ENCODE data around the gene BNIP1. TPM values are rescaled to one million over a fixed set of nuclear protein-coding genes. Genes with fewer than 3 reads are reported as not detected.
A peak's percentile ranks its signal among the peaks of the same experiment; 100 is the strongest.

Gene BNIP1
- total RNA-seq, 3 donors from 2014 or later: 10.9 to 12.4 (median 11.4) TPM

DNA sequence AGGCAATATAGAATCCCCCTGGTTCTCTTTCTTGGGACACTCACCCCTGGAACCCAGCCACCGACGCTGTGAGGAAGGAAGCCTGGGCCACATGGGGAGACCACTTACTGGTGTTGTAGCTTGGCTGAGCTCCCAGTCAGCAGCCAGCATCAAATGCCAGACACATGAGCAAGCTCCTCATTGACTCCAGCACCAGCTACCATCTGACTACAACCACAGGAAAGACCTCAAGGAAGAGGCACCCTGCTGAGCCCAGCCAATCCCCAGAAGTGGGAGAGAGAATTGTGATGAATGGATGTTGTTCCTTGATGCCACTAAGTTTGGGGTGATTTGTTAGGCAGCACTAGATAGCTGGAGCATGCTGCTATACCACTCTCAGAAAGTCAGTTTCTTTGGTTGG lies 36.0 kb downstream of the BNIP1 start:
- TF ChIP-seq, protein P1, sequence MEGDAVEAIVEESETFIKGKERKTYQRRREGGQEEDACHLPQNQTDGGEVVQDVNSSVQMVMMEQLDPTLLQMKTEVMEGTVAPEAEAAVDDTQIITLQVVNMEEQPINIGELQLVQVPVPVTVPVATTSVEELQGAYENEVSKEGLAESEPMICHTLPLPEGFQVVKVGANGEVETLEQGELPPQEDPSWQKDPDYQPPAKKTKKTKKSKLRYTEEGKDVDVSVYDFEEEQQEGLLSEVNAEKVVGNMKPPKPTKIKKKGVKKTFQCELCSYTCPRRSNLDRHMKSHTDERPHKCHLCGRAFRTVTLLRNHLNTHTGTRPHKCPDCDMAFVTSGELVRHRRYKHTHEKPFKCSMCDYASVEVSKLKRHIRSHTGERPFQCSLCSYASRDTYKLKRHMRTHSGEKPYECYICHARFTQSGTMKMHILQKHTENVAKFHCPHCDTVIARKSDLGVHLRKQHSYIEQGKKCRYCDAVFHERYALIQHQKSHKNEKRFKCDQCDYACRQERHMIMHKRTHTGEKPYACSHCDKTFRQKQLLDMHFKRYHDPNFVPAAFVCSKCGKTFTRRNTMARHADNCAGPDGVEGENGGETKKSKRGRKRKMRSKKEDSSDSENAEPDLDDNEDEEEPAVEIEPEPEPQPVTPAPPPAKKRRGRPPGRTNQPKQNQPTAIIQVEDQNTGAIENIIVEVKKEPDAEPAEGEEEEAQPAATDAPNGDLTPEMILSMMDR (IDR thresholded peaks at IDR 0.05): no peak
- ATAC-seq (no peak), DNase-seq (no peak)
- Histone ChIP-seq H3K4me3 (no peak overlapping the region), H3K9me3 (no peaks in the 10 kb centered on the region), H3K4me1 (ENCODE audit: low read depth) (no peaks in the 10 kb centered on the region), H3K36me3 (ENCODE audit: low read depth) (no peaks in the 10 kb centered on the region)
- intact Hi-C loops (cut with DNase I, micrococcal nuclease): no loop called here

DNA sequence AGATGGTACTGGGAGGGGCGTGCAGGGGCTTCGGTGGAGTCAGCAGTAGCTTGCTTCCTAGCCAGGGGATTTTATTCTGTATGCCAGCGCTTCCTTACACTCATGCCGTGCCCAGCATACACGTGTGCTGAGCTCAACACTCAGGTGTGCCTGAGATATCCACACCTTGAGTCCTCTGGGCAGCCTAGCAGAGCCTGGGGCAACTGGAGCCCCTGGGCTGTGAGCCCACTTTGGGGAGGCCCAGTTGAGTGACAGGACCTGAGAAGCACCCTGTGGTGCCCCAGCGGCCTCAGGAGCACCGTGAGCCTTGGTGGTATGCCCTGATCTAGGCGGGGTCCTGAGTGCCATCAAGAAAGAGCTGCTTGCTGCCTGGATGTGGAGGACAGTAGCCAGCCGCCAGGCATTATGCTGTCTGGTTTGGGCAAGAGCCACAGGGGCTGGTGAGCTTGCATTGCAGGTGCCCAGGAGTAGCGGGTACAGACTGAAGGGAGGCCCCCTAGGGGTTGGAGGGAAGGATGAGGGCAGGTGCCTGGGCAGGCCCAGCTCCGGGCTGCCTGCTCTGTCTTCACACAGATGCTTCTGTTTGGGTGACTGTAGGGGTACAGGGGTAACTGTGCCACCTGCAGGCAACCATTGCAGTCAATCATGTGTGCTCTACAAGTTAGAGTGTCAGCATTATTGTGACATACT lies 42.9 kb downstream of the BNIP1 start:
- Histone ChIP-seq H3K36me3 (ENCODE audit: low read depth) (no peaks in the 10 kb centered on the region), H3K9me3 (no peaks in the 10 kb centered on the region), H3K4me1 (ENCODE audit: low read depth) (no peaks in the 10 kb centered on the region), H3K4me3 (no peak overlapping the region)
- peak; percentile 19 for ATAC-seq
- TF ChIP-seq, protein P1 (IDR thresholded peaks at IDR 0.05): no peak
- no peak for DNase-seq
- intact Hi-C loops (cut with DNase I, micrococcal nuclease): no loop called here

DNA sequence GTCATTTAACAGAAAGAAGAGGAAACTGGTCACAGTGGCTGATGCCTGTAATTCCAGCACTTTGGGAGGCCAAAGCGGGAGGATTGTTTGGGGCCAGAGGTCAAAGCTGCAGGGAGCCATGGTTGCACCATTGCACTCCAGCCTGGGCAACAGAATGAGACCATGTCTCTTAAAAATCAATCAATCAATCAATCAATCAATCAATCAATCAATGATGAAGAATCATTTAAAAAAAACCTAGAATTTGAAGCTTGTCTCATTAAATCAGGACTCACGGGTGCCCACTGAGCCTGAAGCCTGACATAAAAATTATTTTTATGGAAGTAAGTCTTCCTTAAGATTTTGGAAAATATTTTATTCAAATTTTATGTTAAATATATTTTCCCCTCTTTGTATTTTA lies 43.9 kb downstream of the BNIP1 start:
- H3K36me3 ChIP-seq (ENCODE audit: low read depth): no peaks in the 10 kb centered on the region

DNA sequence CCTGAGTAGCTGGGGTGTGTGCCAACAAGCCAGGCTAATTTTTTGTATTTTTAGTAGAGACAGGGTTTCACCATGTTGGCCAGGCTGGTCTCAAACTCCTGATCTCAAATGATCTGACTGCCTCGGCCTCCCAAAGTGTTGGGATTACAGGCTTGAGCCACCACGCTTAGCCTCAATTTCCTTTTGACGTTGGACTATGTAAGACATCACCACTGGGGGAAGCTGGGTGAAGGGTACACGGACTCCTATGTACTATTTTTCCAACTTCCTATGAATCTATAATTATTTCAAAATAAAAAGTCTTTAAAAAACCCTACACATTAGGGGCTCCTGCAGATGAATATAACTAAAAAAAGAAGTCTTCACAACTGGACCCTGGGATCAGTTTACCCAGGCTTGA lies 46.7 kb downstream of the BNIP1 start:
- TF ChIP-seq, protein P1 (IDR thresholded peaks at IDR 0.05): no peak
- DNase-seq (no peak), ATAC-seq (no peak)
- Histone ChIP-seq H3K4me1 (ENCODE audit: low read depth) (no peaks in the 10 kb centered on the region), H3K9me3 (no peaks in the 10 kb centered on the region), H3K36me3 (ENCODE audit: low read depth) (no peaks in the 10 kb centered on the region), H3K4me3 (no peak overlapping the region)
- intact Hi-C loops (cut with DNase I, micrococcal nuclease): no loop called here

More for the DNA sequence above, 43.9 kb downstream of the BNIP1 start:
- Histone ChIP-seq H3K9me3 (no peaks in the 10 kb centered on the region), H3K4me3 (no peak overlapping the region), H3K4me1 (ENCODE audit: low read depth) (no peaks in the 10 kb centered on the region)
- TF ChIP-seq, protein P1 (IDR thresholded peaks at IDR 0.05): no peak
- intact Hi-C loops (cut with DNase I, micrococcal nuclease): no loop called here
- ATAC-seq (no peak), DNase-seq (no peak)

DNA sequence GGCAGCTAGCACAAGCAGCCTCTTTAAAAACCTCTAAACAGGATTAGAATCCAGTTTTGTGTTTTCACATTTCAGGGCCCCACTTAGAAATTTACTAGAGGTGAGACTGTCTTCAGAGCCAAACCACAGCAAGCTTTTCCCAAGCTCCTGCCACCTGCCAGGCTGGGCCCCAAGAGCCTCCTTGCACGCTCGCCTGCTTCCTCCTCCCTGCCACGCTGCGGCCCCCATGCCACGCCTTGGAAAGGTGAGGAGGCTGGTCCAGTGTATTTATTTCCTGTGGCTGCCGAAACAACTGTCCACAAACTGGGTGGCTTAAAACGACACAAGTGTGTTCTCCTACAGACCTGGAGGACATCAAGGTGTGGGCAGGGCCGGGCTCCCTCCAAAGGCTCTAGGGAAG lies 47.2 kb downstream of the BNIP1 start:
- ATAC-seq: no peak
- H3K4me3 ChIP-seq: no peak overlapping the region

More for the DNA sequence above, 47.2 kb downstream of the BNIP1 start:
- DNase-seq: no peak
- intact Hi-C loops (cut with DNase I, micrococcal nuclease): no loop called here
- Histone ChIP-seq H3K36me3 (ENCODE audit: low read depth) (no peaks in the 10 kb centered on the region), H3K9me3 (no peaks in the 10 kb centered on the region), H3K4me1 (ENCODE audit: low read depth) (no peaks in the 10 kb centered on the region)
- TF ChIP-seq, protein P1 (IDR thresholded peaks at IDR 0.05): no peak

All from mucosa of descending colon (tissue), 3 donors.